ENCODE data around the gene THADA.

GRCh38 chr2:43218155-43218701 lies 377.6 kb downstream of the THADA start:
- TF ChIP-seq CTCF (IDR thresholded peaks at IDR 0.05) (no peak), POLR2A (IDR thresholded peaks at IDR 0.05) (no peak)
